T-helper 22 cell (primary cell): ENCODE measurements around the gene LGALS4.
"Not testable (repeated sequence)": the region's sequence is repeated elsewhere in the genome, so short reads cannot be mapped to it uniquely, and the experiment has no call there.

Experiments used
- DNase-seq: peaks from one replicate; pipeline ENCODE4 v3.0.0-alpha.2; 2020; ENCODE audit warnings: low read depth

The LGALS4 gene

DNA sequence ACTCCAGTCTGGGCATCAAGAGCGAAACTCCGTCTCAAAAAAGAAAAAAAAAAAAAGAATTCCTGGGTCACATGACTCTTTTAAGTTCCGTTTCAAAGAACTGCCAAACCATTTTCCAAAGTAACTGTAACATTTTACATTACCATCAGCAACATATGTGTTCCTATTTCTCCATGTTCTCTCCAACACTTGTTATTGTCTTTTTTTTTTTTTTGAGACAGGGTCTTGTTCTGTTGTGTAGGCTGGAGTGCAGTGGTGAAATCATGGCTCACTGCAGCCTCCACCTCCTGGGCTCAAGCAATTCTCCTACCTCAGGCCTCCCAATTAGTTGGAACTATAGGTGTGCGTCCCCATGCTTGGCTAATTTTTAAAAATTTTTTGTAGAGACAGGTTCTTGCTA, 17.2 kb downstream of the LGALS4 start:
- DNase-seq = no peak

DNA sequence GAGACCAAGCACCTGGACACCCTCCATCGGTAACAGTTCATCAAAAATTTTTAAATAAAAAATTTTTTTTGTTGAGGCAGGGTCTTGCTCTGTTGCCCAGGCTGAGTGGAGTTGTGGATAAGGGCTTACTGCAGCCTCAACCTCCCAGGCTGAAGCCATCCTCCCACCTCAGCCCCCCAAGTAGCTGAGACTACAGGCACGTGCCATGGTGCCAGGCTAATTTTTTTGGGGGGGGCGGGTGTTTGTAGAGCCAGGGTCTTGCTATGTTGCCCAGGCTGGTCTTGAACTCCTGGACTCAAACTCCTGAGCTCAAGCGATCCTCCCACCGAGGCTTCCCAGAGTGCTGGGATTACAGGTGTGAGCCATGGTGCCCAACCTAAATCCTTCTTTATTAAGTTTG, 19.1 kb downstream of the LGALS4 start:
- DNase-seq = no peak

DNA sequence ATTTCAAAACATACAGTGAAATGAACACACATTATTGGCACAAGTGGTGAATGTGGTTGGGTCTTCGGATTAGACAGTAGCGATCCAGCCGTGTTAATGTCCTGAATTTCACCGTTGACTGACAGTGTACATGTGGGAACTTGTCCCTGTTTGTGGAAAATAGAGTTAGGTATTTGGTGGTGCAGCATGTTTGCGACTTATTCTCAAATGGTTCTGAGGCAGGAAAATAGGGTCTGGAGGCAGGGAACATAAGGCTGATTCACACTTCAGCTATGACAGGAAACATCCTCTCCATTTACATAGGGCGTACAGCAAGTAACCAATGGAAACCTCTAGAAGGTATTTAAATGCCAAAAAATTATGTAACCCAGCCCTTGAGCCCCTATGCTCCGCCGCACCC, 19.6 kb downstream of the LGALS4 start:
- DNase-seq = no peak

DNA sequence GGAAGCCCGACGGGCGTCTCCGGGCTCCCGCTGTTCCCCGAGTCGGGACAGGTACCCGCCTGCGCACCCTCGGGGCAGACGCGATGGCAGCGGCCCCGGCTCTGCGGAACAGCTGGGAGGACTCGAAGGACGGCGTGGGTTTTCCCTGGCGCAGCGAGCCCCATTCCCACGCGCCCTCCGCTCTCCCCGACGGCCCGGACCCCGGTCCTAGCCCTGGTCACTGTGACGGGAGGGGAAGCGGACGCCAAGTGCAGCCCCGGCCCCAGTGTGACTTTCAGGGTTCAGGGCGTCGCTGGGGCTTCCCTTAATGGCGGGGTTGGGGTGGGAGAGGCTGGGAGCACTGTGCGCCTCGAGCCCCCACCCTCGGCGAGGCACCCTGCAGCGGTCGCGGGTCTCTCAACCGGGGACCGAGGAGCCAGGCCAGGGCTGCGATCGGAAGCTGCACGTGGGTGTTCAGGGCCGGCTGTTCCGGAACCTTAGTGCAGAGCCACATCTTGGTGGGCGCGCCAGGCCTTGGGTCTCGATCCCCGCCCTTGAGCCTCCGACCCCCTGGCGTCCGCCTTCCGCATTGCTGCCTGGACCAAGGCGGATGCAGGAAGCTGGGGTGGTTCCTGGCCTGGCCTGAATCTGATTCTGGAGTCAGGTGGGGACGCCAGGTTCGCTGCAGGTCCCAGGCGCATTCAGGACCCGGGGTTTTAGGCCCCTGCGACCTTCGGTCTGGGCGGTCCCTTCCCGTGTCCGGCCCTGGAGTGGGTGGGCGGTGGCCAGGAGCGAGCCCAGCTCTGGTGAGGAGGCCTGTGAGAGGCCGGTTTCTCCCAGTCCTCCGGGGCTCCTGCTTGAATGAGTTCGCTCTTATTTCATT, 20.3 kb downstream of the LGALS4 start:
- no peak for DNase-seq

DNA sequence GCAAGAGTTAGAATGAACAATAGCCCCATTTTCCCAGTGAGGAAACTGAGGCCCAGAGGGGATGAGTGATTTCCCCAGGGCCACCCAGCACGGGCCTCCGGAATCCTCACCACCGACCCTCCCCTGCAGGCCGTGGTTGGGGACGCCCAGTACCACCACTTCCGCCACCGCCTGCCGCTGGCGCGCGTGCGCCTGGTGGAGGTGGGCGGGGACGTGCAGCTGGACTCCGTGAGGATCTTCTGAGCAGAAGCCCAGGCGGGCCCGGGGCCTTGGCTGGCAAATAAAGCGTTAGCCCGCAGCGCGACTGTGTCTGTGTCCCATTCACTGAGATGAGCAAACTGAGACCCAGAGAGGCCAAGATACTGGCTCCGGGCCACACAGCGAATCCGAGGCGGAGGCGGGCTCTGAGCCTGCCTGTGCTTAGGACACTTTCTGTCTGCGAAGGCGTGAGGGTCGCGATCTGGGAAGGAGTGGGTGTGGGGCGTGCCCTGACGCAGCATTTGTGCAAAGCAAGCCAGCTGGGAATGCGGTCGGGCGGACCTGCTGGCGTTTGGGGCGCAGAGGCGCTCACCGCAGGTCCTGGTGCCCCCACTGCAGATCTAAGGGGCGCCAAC, 21.2 kb downstream of the LGALS4 start:
- not testable (repeated sequence) for DNase-seq

DNA sequence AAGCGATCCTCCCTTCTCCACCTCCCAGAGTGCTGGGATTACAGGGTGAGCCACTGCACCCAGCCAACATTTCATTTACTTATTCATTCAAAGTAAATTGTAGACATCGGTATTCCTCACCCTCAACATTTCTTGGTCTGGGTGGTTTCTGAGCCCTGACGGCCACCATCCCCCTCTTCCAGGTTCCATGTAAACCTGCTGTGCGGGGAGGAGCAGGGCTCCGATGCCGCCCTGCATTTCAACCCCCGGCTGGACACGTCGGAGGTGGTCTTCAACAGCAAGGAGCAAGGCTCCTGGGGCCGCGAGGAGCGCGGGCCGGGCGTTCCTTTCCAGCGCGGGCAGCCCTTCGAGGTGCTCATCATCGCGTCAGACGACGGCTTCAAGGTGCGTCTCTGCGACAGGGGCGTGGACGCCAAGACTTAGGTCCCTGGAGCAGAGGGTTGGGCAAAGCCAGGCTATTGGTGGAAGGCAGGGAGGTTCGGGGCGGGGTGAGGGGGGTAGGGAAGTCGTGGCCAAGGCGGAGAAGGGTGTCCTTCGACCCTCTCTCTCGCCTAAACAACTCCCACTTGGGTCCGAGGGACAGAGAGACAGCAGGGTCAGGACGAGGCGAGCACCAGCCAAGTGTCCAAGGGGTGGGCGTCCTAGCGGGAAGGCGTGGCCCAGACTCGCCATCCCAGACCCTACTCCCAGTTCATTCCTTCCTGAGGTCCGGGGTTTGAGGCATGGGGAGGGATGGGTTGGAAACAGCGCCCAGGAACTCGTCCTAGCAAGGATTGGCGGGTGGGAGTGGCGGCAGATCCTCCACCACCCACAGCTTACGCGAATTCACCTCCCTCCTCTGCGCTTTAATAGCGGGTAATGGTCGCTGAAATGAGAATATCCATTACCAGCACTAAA, 22.0 kb downstream of the LGALS4 start:
- DNase-seq = not testable (repeated sequence)

DNA sequence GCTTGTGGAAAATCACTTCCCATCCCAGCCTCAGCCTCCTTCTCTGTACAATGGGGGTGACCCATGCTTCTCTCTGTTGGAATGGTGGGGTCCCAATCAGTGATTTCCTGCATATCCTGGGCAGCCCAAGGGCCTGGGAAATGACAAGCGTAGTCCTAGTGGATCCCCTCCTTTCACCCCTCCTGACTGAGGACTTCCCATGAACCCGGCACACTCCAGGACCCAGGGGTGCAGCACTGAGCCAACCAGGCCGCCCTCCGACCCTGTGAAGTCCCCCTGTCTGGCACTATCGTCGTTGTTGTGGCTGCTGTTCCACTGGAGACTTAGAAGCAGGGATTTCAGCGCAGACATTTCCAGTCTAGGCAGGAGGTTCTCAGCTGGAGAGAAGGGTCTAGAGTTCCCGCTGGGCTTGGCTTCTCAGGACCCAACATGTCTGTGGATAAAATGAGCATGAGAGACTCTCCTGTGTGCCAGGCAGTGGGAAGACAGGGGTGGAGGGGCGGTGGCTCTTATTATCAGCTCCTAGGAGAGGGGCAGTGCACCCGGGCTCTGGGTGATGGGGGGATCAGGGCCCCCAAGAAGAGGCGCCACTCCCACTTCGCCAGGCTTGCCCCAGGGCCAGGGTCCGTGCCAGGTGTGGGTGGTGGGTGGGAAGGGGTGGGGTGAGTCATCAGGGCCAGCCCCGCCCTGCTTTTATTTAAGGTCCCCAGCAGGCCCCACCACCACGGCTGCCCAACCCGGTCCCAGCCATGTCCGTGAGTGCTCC, 24.1 kb downstream of the LGALS4 start, which contains the start of gene LGALS7B:
LGALS7B (plus strand) TSS at position 723 of the 766 bp plus-strand sequence; CDS start at position 750, 27 bp downstream.
- DNase-seq = no peak

DNA sequence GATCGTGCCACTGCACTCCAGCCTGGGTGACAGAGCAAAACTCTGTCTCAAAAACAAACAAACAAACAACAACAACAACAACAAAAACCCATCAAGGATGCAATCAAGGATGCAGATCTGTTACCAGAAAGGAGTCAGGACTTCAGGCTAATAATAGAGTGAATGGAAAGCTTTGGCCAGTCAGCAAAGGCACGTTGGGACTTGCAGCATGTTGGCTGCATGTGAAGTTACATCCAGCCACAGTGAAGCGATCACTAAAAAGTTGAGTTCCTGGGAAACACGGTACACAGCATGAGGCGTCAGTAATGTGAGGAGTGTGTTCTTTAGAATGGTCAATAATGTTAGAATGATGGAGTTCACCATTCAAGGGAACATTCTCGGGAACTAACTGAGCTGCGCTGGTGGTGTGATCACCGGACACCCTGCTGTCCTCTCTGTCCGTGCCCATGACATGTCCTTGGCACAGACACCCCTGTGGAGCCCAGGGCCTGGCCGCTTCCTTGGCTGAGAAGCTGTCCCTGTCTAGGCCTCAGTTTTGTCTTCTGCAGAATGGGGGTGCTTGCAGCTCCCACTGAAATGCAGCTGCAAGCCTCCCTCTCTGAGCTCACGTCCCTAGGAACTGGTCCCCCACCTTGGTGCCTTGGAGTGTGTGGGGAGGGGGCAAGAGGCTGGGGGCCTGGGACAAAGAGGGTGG, 26.0 kb downstream of the LGALS4 start:
- no peak for DNase-seq

DNA sequence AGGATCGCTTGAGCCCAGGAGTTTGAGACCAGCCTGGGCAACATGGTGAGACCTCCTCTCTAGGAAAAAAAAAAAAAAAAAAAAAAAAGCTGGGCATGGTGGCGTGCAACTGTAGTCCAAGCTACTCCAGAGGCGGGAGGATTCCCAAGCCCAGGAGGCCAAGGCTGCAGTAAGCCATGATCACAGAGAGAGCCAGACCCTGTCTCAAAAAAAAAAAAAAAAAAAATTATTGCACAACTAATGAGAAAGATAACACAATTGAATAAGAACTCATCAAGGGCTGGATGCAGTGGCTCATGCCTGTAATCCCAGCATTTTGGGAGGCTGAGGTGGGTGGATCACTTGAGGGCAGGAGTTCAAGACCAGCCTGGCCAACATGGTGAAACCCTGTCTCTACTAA, 26.7 kb downstream of the LGALS4 start:
- DNase-seq = not testable (repeated sequence)

DNA sequence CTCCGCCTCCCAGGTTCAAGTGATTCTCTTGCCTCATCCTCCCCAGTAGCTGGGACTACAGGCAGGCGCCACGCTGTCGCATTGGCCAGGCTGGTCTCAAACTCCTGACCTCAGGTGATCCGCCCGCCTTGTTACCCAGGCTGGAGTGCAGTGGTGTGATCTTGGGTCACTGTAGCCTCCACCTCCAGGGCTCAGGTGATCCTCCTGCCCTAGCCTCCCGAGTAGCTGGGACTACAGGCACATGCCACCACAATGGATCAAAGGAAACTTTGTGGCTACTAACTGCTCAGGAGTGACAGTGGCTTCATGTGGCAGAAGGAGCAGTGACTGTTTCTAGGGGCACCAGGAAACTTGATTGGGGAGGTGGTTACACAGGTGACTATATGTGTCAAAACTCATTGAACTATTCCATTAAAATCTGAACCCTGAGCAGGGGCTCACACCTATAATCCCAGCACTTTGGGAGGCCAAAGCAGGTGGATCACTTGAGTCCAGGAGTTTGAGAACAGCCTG, 27.5 kb downstream of the LGALS4 start:
- DNase-seq = no peak

DNA sequence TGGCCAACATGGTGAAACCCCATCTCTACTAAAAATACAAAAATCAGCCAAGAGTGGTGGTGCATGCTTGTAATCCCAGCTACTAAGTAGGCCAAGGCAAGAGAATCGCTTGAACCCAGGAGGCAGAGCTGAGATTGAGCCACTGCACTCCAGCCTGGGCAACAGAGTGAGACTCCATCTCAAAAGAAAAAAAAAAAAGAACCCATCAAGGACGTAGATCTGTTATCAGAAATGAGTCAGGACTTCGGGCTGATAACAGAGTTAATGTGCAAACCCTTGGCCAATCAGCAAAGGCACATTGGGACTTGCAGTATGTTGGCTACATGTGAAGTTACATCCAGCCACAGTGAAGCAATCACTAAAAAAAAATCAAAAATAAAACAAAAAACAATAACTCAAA, 28.5 kb downstream of the LGALS4 start:
- DNase-seq = no peak

DNA sequence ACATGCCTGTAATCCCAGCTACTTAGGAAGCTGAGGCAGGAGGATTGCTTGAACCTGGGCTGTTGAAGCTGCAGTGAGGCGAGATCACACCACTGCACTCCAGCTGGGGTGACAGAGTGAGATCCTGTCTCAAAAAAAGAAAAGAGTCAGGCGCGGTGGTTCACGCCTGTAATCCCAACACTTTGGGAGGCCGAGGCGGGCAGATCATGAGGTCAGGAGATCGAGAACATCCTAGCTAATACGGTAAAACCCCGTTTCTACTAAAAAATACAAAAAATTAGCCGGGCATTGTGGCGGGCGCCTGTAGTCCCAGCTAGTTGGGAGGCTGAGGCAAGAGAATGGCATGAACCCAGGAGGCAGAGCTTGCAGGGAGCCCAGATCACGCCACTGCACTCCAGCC, 30.5 kb downstream of the LGALS4 start:
- DNase-seq = not testable (repeated sequence)

DNA sequence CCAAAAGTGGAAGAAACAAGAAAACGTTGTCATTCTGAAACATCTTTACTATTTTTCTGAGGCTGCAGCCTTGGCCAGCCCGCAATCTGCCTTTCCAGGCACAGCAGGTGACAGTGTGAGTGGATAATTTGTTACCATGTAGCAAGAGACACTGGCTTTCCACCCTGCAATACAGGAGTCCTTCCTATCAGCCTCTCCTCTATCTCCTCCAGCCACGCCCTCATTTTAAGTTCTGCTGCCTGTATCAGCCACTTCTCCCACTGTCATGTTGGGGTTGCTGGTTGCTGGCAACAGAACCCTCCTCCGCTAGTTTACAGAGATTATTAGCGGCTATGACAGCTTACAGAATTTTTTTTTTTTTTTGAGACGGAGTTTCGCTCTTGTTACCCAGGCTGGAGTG, 31.7 kb downstream of the LGALS4 start:
- DNase-seq = no peak

DNA sequence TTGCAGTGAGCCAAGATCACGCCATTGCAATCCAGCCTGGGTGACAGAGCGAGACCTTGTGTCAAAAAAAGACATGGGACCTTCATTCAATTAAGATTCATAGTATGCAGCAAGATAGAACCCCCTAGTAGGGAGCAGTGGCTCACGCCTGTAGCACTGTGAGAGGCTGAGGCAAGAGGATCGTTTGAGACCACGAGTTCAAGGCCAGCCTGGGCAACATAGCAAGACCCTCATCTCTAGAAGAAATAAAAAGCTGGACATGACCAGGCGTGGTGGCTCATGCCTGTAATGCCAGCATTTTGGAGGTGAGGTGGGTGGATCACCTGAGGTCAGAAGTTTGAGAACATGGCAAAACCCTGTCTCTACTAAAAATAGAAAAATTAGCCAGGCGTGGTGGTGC, 32.3 kb downstream of the LGALS4 start:
- DNase-seq = no peak

DNA sequence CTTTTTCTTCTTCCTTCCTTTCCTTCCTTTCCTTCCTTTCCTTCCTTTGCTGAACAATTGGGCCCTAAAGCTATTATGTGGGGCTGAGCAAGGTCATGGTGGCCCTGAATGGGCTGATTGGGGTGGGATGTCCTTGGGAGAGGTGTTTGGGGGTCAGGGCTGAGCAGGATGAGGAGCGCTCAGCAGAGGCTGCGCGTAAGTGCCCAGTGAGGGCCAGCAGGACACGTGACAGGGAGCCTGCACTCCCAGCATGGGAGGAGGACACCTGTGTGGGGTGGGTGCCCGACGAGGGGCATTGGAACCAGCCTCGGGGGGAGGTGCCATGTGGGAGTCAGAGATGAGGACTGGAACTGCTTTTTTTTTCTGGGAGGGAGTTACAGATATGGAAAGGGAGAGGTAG, 34.0 kb downstream of the LGALS4 start:
- no peak for DNase-seq

DNA sequence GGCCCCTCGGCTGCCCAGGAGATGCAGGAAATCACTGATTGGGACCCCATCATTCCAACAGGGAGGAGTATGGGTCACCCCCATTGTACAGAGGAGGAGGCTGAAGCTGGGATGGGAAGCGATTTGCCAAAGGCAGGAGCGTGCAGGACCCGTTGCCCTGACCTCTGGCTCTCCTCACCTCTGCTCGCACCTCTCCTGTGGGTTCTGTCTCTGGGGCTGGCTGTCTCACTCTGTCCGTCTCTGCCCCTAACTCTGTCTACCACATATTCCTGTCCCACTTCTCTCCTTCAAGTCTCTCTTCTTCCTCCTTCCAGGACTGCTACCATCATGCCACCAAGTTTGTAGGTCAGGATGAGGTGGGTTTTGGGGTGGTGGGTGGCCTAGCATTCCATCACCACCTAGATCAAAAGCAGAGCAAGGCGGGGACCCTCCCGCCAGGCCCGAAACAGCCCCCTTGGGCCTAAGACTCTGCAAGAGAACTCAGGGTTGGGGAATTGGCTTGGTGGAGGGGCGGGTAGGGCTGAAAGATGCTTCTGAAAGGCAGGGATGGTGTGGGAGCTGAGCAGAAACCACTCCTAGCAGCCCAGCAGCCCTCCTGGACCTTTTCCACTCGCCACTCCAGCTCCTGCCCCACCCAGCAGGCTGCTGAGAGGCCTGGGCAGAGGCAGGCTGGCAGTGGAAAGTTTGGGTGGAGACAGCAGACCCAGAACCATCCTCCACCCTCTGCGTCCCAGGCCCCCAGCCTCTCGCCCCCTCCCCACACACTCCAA, 38.4 kb downstream of the LGALS4 start:
- no peak for DNase-seq

DNA sequence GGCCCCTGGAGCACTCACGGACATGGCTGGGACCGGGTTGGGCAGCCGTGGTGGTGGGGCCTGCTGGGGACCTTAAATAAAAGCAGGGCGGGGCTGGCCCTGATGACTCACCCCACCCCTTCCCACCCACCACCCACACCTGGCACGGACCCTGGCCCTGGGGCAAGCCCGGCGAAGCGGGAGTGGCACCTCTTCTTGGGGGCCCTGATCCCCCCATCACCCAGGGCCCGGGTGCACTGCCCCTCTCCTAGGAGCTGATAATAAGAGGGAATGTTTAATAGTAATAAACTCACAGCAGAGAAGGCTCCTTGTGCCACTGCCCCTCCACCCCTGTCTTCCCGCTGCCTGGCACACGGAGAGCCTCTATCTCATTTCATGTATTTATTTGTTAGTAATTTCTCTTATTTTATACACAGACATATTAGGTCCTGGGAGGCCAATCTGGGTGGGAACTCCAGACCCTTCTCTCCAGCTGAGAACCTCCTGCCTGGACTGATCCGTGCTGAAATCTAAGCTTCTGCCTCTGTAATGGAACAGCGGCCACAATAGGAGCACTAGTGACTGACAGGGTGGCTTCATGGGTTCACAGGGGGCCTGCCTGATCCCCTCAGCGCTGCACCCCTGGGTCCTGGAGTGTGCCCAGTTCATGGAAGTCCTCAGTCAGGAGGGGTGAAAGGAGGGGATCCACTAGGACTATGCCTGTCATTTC, 39.1 kb downstream of the LGALS4 start, which contains the start of gene LGALS7:
LGALS7 (minus strand) TSS at position 49 of the 709 bp plus-strand sequence; CDS start at position 24, 25 bp downstream.
- no peak for DNase-seq

DNA sequence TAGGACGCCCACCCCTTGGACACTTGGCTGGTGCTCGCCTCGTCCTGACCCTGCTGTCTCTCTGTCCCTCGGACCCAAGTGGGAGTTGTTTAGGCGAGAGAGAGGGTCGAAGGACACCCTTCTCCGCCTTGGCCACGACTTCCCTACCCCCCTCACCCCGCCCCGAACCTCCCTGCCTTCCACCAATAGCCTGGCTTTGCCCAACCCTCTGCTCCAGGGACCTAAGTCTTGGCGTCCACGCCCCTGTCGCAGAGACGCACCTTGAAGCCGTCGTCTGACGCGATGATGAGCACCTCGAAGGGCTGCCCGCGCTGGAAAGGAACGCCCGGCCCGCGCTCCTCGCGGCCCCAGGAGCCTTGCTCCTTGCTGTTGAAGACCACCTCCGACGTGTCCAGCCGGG, 41.2 kb downstream of the LGALS4 start:
- DNase-seq = not testable (repeated sequence)

DNA sequence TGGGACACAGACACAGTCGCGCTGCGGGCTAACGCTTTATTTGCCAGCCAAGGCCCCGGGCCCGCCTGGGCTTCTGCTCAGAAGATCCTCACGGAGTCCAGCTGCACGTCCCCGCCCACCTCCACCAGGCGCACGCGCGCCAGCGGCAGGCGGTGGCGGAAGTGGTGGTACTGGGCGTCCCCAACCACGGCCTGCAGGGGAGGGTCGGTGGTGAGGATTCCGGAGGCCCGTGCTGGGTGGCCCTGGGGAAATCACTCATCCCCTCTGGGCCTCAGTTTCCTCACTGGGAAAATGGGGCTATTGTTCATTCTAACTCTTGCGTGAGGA, 41.8 kb downstream of the LGALS4 start:
- DNase-seq = not testable (repeated sequence)
